AG08396 (cell line): ENCODE results near the gene LLGL1.
A peak's percentile ranks its signal among the peaks of the same experiment; 100 is the strongest.

Experiments
- DNase-seq: peaks from one replicate; pipeline ENCODE4 v3.0.0; 2012; ENCODE audit warnings: low spot score, mixed read lengths

The LLGL1 gene

DNA sequence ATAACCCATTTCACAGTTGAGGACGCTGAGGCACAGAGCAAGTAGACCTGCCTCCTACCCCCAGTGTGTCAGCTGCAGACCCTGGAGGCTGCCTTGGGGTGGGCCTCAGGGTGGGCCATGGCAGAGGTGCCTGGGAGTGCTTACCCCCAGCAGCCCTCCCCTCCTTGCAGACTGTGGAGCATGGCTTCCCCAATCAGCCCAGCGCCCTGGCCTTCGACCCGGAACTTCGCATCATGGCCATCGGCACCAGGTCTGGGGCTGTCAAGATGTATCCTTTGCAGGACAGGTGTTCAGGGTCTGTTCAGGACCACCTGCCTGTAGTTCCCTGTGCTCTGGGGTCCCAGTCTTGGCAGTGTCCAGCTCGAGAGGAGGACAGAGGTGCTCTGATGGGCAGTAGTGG, 4.3 kb downstream of the LLGL1 start:
- no peak for DNase-seq

DNA sequence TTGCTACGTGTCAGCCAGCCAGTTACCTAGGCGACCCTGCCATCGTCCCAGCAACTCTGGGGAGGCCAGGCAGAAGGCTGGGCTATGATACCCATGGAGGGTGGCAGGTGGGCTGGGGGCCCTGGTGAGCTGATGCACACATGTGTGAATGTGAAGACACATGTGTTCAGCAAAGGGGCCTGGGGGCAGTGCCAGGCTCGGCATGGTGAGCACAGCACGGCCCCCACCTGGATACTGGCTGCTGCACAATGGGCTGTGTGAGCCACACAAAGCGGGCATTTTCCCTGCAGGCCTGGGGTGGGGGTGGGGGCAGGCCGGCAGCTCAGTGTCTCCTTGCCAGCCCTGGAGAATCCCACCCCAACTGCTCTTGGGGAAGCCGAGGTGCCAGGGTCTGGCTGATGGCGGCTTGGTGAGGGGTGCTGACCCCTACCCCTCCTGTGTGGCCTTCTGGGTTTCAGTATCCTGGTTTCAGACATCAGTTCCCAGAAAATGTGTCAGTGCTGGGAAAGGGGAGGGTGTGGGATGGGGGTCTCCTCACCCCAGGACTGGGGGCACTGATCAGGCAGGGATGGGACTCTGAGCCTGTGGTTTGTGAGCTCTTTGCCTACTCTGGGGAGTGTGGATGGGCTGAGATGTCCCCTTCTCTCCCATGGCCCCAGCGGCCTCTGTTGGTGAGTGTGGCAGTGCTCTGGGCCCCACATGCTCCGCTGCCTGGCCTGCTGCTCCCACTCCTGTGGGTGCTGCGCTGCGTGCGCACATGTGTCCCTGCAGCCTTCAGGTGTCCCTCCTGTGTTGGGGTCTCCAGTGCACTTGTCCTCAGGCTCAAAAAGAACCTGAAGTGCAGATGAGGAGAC, 5.1 kb downstream of the LLGL1 start:
- DNase-seq, result no peak

DNA sequence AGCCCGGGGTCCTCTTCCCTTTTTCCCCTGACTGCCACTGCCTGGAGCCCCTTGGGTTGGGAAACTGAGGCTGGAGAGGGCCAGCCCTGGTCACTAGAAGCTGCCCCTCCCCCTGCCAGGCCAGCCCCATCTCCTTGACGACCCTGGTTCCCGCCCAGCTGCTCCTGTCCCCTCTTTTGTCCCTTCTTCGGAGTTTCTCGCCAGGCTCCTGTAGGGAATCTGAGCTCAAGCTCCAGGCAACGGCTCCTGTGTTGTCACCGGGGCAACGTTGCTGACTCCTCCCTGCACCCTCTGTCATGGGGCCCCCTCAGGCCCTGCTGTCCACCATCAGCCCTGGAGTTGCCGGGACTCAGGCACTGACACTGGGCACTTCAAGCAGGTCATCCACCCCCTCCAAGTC, 5.7 kb downstream of the LLGL1 start:
- DNase-seq, result no peak

DNA sequence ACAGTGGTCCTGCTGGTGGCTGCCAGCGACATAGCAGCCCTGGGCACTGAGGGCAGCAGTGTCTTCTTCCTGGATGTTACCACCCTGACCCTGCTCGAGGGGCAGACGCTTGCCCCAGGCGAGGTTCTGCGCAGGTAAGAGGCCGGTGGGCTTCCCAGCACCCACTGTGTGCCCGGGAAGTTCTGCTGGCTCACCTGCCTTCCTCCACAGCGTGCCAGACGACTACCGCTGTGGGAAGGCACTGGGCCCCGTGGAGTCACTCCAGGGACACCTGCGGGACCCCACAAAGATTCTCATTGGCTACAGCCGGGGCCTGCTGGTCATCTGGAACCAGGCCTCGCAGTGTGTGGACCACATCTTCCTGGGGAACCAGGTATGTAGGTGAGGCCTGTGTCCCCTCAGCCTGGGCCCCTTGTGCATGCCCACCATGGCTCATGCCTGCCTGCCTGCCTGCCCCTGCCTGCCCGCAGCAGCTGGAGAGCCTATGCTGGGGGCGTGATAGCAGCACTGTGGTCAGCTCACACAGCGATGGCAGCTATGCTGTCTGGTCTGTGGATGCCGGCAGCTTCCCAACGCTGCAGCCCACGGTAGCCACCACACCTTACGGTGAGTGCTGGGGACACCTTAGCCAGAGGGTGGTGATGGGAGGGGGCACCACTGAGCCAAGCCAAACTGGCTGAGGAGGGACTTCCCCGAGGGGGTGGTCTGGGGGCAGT, 8.5 kb downstream of the LLGL1 start:
- DNase-seq, result no peak

DNA sequence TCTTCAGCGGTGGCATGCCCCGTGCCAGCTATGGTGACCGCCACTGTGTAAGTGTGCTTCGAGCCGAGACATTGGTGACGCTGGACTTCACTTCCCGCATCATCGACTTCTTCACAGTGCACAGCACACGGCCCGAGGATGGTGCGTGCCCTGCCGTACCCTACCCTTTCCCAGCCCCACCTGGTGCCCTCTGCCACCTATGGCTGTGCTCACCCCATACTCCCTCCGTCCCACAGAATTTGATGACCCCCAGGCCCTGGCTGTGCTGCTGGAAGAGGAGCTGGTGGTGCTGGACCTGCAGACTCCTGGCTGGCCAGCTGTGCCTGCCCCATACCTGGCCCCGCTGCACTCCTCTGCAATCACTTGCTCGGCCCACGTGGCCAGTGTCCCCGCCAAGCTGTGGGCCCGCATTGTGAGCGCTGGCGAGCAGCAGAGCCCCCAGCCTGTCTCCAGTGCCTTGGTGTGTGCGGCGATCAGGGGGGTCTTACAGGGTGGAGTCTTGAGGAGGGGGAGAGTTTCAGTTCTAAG, 9.5 kb downstream of the LLGL1 start:
- no peak for DNase-seq

DNA sequence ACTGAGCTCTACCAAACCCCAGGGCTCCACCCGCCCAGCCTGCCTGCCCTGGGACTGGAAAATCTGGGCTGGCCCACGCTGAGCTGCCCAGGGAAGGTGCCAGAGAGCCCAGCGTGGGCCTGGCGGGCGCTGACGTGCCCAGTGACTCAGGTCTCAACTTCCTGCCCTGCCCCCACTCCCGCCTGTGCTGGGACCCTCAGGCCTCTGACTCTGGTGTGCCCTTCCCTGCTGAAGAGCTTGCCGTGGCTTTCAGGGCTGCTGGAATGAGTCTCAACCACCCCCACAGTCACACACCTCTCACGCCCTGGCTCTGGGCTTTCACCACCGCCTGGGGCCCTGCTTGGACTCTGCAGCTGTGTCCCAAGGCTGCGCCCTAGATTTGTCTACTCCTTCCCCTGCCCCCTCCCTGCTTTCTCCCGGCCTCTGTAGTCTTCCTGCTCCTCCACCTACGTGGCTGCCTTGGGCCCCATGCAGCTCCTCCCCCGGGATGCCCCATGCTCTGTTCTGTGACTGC, 10.4 kb downstream of the LLGL1 start:
- no peak for DNase-seq

DNA sequence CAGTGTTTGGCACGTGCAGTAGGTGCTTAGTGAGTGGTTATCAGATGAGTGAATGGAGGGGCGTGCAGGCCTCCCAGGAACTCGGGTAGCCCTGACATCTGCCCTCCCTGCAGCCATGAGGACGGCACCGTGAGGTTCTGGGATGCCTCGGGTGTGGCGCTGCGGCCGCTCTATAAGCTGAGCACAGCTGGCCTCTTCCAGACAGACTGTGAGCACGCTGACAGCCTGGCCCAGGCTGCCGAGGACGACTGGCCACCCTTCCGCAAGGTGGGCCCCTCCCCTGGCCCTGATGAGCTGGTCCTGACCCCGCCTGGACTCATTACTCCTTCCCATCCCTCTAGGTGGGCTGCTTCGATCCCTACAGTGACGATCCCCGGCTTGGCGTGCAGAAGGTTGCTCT, 11.1 kb downstream of the LLGL1 start:
- no peak for DNase-seq

DNA sequence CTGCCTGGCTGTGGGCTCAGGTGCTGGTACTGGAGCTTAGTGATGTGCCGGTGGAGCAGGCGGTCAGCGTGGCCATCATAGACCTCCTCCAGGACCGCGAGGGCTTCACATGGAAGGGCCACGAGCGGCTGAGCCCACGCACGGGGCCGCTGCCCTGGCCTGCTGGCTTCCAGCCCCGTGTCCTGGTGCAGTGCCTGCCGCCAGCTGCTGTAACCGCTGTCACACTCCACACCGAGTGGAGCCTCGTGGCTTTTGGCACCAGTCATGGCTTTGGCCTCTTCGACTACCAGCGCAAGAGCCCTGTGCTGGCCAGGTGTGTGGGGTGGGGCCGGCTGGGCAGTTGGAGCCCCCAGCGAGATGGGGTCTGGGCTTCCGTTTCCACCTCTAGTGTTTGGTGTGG, 12.0 kb downstream of the LLGL1 start:
- DNase-seq, result no peak

DNA sequence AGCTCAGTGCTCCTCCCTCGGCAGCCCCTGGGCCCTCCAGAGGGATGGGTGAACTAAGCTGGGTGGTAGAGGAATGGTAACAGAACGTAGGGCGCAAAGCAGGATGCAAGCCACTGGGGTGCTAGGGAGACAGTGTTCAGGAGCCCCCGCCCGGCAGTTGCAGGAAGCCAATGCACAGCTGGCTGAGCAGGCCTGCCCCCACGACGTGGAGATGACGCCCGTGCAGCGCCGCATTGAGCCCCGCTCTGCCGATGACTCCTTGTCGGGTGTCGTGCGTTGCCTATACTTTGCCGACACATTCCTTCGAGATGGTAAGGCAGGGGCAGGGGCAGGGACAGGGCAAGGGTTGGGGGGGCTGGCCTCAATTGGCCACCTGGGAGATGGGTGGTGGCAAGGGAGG, 12.9 kb downstream of the LLGL1 start:
- DNase-seq, result no peak

DNA sequence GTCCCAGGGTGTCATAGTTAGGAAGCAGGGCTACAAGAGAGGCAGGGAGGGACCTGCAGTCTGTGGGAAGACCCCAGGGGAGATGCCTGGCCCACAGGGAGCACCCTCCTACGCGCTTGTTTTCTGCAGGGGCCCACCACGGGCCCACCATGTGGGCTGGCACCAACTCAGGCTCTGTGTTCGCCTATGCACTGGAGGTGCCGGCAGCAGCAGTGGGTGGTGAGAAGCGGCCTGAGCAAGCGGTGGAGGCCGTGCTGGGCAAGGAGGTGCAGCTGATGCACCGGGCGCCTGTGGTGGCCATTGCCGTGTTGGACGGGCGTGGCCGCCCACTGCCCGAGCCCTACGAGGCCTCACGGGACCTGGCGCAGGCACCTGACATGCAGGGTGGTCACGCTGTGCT, 15.0 kb downstream of the LLGL1 start:
- no peak for DNase-seq

DNA sequence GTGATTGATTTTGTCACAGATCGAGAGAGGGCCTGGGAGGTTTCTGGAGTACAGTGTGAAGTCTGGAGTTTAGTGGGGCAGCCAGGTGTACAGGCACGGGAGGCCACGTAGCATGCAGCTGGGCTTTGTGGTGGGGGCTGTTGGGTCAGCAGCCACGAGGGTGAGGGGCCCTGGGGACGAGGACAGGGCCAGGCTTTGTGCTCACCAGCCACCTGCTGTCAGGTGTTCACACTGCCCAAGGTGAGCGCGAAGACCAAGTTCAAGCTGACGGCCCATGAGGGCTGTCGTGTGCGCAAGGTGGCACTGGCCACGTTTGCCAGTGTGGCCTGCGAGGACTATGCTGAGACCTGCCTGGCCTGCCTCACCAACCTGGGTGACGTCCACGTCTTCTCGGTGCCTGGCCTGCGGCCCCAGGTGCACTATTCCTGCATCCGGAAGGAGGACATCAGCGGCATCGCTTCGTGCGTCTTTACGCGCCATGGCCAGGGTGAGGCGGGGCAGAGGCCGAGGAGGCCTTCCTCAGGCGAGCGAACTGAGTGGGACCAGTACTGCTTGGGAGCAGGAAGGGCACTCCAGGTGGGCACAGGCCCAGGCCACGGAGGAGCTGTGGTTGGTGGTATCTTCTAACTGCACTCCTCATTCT, 15.9 kb downstream of the LLGL1 start:
- DNase-seq, result no peak

DNA sequence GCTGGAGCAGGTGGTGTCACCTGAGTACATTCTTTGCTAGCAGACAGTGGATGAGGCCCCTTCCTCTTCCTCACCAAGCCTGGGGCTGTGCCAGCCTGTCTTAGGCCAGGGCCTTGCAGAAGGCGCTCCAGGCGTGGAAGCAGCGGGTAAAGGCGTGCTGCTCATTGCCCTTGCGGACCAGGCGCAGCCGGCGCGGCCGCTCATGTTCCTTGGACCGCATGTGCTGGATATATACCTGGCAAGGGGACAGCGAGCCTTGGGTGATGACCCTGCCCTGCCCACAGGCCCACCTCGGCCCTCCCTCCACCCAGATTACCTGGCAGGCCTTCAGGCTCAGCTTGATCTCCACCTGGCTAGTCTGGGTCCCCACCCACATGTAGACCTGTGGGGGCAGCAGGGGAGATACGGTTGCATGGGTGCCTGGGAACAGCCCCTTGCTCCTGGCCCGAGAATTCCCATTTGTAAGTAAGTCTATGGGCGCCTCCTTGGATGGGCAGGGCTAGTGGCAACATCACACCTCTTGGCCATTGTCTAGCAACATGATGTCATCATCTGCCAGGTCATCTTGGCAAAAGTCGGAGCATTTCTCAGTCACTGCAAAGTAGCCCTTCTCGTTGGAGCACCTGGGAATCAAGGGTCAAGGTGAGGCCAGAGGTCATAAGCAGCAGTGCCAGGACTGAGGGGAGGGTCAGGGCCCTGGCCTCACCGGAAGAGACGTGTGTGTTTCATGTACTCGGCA, 19.8 kb downstream of the LLGL1 start:
- DNase-seq, result no peak

DNA sequence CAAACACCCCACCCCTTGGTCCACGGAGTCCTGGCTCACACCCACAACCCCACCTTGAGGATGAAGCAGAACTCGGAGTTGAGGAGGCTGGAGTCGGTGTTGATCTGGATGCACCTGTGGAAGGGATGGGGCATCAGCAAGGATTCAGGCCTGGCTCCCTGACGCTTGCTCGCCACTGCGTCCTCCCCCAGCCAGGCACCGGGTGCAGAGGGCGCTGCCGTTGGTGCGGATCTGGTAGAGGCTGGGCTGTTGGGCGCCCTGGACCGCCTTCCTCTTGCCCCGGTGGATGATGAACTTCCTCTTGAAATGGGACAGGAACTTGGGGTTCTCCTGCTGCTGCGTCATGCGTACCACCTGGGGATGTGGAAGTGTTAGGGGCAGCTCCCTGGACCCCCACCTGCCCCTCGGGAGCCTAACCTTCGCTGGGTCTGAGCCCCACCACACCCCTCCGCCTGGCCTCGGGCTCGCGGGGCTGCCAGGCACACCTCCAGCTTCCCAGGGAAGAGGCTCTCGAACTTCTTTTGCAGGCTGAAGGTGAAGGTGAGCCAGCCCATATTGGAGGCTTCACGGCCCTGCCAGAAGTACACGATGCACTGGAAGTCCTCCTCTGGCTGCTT, 20.8 kb downstream of the LLGL1 start:
- no peak for DNase-seq

DNA sequence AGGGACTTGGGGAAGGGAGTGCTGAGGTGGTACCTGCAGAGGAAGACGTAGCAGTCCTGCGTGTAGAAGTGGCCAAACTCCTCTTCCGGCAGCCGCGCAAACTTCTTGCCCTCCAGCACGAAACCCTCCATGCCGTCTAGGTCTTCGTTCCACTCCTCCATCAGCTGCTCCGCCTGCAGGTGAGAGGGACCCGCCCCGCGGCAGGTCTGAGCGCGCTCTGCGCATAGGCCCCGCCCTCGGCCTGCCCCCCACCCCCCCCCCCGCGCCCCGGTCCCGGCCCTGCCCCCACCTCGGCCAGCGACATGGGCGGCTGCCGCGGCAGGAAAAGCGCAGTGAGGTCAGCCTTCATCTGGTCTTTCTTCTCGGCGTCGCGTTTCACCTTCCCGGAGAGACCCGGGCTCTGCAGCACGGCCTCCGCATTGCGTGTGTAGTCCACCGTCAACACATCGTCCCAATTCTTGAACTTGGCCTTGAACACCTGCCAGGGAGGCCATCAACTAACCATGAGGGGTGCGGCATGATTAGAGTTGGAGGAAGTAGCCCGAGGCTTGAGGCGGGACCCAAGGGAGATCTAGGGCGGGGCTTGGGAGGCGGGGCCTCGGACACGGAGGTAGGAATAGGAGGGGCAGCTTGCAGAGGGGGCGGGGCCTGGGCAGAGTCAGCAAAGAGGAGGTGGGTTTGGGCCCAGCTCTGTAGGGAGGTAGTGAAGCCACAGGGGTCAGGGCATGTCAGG, 21.6 kb downstream of the LLGL1 start:
- peak; percentile 64 for DNase-seq

DNA sequence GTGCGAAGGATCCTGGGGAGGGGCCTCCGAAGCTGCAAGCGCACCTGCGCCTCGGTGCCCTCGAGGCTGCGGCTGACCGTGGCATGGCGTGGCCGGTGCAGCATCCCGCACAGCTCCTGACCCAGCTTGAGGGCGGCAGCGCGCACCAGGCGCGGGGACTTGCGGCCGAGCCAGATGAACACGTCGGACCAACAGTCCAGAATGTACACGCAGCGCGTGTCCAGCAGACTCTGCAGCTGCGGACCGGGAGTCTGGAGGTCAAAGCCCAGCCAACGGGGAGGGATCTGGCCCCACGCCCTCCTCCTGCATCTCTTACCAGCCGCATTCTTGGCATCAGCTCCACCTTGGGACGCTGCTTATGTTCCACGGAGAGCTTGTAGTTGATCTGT, 22.2 kb downstream of the LLGL1 start:
- no peak for DNase-seq

DNA sequence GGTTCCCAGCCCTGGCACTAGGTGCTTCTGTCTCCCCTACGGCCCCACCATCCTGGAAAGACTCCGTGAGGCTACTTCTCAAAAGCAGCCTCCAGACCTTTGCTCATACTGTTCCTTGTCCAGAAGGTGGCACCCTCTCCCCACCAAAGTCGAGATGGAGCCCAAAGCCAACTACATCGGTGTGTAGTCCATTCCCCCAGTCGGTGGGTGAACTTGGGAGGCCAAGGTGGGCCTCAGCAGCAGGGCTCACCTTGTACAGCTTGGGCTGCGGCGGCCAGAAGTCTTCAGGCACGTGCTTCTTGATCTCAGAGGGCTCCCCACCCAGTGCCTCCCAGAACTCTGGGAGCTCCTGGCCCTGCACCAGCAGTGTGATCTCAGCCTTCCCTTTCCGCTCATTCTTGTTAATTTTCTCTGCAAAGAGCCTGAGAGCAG, 22.9 kb downstream of the LLGL1 start:
- peak; percentile 90 for DNase-seq

DNA sequence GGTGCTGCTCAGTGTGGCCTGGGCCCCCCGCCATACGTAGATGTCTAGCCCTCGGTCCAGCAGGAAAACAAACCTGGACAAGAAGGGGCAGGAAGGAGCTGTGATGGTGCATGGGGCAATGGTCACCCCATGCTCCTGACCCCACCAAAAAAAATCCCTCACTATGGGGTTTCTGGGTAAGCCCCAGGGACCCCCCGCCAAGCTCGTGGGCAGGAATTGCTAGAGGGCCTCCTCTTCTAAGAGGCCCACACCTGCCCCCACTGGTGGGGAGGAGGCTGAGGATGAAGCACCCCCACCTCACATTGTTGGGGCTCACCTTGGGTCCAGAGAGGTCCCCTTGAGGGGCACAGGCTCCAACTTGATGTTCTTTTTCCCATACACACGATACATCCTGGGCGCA, 23.4 kb downstream of the LLGL1 start:
- no peak for DNase-seq

DNA sequence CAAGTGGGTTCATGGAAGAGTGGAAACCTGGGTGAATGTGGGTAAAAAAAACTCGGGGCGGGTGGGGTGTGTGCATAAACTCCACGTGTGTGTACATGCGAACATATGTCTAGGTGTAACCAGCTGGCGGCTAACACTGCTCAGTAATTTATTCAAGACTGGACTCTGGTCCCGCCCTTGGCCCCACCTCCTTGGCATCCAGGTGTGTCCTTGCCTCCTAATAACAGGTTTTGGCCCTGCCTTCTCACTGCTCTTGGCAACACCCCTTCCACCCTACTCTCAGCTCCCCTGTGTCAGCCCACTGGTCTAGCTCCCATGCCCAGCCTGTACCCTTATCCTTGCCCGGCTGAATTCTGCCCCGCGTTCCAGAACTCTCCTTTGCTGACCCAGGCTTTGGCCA, 24.8 kb downstream of the LLGL1 start:
- no peak for DNase-seq

DNA sequence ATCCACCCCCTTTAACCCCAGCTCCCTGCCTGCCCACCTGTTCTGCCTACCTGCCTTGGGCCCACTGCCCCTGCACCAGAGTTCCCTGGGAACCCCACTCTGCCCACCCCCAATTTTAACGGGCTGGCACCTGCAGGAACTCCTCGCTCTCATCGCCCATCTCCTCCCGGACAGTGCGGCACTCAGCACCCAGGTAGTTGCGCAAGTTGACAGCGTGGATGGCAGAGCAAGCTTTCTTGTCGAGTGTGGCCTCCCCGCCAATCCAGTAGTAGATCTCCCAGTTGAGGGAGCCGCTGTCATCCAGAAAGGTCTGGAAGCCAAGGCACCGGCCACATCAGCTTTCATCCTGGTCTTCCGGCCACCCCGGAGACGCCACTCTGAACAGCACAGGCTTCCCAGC, 25.3 kb downstream of the LLGL1 start:
- DNase-seq, result no peak

DNA sequence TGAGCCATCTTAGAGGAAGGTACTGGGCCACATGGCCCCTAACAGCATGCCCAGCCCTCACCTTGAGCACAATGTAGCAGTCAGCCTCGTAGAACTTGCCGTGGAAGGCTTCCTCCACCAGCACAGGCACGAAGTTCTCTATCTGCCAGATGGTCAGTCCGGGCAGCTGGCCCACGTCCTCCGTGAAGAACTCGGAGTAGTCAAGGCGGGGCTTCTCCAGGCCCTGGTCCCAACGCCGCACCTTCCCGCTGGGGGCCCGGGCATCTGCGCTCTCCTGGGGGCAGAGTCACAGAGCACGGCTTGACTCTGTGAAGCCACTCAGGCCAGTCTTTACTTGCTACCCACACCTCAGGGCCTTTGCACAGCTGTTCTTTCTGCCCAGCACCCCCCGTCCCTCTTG, 25.8 kb downstream of the LLGL1 start:
- DNase-seq, result no peak

DNA sequence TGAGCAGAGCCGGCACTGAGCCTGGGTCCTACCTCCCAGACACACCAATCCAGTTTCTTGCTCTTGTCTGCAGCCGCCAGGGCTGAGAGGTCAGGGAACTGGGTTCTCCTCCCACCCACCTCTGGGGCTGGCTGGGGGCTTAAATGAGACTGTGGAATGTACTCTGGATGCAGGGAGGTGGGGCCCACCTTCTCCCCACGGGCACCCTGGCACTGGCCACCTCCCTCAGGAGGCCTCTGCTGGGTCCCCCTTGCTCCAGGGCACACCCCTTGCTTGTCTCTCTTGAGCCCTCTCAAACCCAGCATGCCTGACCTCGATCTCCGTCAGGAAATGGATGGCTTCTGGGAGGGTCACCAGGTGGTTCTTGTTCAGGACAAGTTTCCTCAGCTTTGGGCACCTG, 26.7 kb downstream of the LLGL1 start:
- no peak for DNase-seq
